ENCODE data around the gene CRLF1. TPM values are rescaled to one million over a fixed set of nuclear protein-coding genes. Genes with fewer than 3 reads are reported as not detected.

Gene CRLF1
- total and polyA plus RNA-seq, 2 experiments from 2014 or later, result 18.1 to 19.7 TPM

GRCh38 chr19:18636183-18636968, 29.8 kb upstream of the CRLF1 start:
- Mint-ChIP-seq H3K4me3 (peak overlapping the region; percentile 88), H3K9me3 (no peaks in the 10 kb centered on the region), H3K4me1 (peaks cover 11% of the 10 kb centered on the region), H3K27ac (peak overlapping the region; percentile 74), H3K36me3 (ENCODE audit: low read depth) (no peaks in the 10 kb centered on the region), H3K27me3 (ENCODE audit: insufficient read depth, low read depth, poor library complexity) (peaks cover 7% of the 10 kb centered on the region)
- peak; percentile 98 for DNase-seq (ENCODE audit: low spot score)
- H3K27ac ChIP-seq (ENCODE audit: low read depth), result peak overlapping the region; percentile 89
- H3K4me3 ChIP-seq, result peak overlapping the region; percentile 89
- peak; percentile 87 for ATAC-seq
- TF ChIP-seq EZH2phosphoT487 (IDR thresholded peaks at IDR 0.05; ENCODE audit: unreplicated experiment), result no peak
- TF ChIP-seq, protein P1, sequence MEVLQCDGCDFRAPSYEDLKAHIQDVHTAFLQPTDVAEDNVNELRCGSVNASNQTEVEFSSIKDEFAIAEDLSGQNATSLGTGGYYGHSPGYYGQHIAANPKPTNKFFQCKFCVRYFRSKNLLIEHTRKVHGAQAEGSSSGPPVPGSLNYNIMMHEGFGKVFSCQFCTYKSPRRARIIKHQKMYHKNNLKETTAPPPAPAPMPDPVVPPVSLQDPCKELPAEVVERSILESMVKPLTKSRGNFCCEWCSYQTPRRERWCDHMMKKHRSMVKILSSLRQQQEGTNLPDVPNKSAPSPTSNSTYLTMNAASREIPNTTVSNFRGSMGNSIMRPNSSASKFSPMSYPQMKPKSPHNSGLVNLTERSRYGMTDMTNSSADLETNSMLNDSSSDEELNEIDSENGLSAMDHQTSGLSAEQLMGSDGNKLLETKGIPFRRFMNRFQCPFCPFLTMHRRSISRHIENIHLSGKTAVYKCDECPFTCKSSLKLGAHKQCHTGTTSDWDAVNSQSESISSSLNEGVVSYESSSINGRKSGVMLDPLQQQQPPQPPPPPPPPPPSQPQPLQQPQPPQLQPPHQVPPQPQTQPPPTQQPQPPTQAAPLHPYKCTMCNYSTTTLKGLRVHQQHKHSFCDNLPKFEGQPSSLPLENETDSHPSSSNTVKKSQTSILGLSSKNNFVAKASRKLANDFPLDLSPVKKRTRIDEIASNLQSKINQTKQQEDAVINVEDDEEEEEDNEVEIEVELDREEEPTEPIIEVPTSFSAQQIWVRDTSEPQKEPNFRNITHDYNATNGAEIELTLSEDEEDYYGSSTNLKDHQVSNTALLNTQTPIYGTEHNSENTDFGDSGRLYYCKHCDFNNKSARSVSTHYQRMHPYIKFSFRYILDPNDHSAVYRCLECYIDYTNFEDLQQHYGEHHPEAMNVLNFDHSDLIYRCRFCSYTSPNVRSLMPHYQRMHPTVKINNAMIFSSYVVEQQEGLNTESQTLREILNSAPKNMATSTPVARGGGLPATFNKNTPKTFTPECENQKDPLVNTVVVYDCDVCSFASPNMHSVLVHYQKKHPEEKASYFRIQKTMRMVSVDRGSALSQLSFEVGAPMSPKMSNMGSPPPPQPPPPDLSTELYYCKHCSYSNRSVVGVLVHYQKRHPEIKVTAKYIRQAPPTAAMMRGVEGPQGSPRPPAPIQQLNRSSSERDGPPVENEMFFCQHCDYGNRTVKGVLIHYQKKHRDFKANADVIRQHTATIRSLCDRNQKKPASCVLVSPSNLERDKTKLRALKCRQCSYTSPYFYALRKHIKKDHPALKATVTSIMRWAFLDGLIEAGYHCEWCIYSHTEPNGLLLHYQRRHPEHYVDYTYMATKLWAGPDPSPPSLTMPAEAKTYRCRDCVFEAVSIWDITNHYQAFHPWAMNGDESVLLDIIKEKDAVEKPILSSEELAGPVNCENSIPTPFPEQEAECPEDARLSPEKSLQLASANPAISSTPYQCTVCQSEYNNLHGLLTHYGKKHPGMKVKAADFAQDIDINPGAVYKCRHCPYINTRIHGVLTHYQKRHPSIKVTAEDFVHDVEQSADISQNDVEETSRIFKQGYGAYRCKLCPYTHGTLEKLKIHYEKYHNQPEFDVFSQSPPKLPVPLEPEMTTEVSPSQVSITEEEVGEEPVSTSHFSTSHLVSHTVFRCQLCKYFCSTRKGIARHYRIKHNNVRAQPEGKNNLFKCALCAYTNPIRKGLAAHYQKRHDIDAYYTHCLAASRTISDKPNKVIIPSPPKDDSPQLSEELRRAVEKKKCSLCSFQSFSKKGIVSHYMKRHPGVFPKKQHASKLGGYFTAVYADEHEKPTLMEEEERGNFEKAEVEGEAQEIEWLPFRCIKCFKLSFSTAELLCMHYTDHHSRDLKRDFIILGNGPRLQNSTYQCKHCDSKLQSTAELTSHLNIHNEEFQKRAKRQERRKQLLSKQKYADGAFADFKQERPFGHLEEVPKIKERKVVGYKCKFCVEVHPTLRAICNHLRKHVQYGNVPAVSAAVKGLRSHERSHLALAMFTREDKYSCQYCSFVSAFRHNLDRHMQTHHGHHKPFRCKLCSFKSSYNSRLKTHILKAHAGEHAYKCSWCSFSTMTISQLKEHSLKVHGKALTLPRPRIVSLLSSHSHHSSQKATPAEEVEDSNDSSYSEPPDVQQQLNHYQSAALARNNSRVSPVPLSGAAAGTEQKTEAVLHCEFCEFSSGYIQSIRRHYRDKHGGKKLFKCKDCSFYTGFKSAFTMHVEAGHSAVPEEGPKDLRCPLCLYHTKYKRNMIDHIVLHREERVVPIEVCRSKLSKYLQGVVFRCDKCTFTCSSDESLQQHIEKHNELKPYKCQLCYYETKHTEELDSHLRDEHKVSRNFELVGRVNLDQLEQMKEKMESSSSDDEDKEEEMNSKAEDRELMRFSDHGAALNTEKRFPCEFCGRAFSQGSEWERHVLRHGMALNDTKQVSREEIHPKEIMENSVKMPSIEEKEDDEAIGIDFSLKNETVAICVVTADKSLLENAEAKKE (CRISPR knock-in tag; IDR thresholded peaks at IDR 0.05), result no peak
- no peak for TF ChIP-seq CREB1 (CRISPR knock-in tag; IDR thresholded peaks at IDR 0.05; ENCODE audit: low read depth)
- TF ChIP-seq ZNF331 (CRISPR knock-in tag; IDR thresholded peaks at IDR 0.05; ENCODE audit: low read depth), result no peak
- TF ChIP-seq, protein P2, sequence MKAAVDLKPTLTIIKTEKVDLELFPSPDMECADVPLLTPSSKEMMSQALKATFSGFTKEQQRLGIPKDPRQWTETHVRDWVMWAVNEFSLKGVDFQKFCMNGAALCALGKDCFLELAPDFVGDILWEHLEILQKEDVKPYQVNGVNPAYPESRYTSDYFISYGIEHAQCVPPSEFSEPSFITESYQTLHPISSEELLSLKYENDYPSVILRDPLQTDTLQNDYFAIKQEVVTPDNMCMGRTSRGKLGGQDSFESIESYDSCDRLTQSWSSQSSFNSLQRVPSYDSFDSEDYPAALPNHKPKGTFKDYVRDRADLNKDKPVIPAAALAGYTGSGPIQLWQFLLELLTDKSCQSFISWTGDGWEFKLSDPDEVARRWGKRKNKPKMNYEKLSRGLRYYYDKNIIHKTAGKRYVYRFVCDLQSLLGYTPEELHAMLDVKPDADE (IDR thresholded peaks at IDR 0.05), result no peak
- TF ChIP-seq POLR2AphosphoS5 (IDR thresholded peaks at IDR 0.05; ENCODE audit: low read depth), result no peak
- no peak for TF ChIP-seq ZNF114 (CRISPR knock-in tag; IDR thresholded peaks at IDR 0.05)
- no peak for TF ChIP-seq STAT1 (IDR thresholded peaks at IDR 0.05; ENCODE audit: unreplicated experiment)
- no peak for TF ChIP-seq CTCF (conservative IDR thresholded peaks at IDR 0.05; ENCODE audit: low read depth in 2 of 2)
- TF ChIP-seq JUNB (IDR thresholded peaks at IDR 0.05; ENCODE audit: unreplicated experiment), result no peak
- TF ChIP-seq EZH2 (IDR thresholded peaks at IDR 0.05; ENCODE audit: low read depth, unreplicated experiment), result no peak
- TF ChIP-seq, protein P3, sequence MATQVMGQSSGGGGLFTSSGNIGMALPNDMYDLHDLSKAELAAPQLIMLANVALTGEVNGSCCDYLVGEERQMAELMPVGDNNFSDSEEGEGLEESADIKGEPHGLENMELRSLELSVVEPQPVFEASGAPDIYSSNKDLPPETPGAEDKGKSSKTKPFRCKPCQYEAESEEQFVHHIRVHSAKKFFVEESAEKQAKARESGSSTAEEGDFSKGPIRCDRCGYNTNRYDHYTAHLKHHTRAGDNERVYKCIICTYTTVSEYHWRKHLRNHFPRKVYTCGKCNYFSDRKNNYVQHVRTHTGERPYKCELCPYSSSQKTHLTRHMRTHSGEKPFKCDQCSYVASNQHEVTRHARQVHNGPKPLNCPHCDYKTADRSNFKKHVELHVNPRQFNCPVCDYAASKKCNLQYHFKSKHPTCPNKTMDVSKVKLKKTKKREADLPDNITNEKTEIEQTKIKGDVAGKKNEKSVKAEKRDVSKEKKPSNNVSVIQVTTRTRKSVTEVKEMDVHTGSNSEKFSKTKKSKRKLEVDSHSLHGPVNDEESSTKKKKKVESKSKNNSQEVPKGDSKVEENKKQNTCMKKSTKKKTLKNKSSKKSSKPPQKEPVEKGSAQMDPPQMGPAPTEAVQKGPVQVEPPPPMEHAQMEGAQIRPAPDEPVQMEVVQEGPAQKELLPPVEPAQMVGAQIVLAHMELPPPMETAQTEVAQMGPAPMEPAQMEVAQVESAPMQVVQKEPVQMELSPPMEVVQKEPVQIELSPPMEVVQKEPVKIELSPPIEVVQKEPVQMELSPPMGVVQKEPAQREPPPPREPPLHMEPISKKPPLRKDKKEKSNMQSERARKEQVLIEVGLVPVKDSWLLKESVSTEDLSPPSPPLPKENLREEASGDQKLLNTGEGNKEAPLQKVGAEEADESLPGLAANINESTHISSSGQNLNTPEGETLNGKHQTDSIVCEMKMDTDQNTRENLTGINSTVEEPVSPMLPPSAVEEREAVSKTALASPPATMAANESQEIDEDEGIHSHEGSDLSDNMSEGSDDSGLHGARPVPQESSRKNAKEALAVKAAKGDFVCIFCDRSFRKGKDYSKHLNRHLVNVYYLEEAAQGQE (IDR thresholded peaks at IDR 0.05; ENCODE audit: unreplicated experiment), result no peak
- no peak for TF ChIP-seq NANOG (IDR thresholded peaks at IDR 0.05; ENCODE audit: borderline replicate concordance)
- peaks cover 17% of the 10 kb centered on the region for H3K4me1 ChIP-seq (ENCODE audit: insufficient read depth)
- H3K9me2 ChIP-seq (ENCODE audit: insufficient read depth), result no peaks in the 10 kb centered on the region
- H3K27me3 ChIP-seq (ENCODE audit: insufficient read depth), result peaks cover 14% of the 10 kb centered on the region
- H3K4me2 ChIP-seq, result peak overlapping the region; percentile 66
- peaks cover 17% of the 10 kb centered on the region for H3K79me2 ChIP-seq (replicated peaks; ENCODE audit: insufficient read depth)
- H3F3A ChIP-seq (replicated peaks; ENCODE audit: low read depth), result no peaks in the 10 kb centered on the region
- peaks cover 3% of the 10 kb centered on the region; the same call in 1 of the 2 replicates for H4K20me1 ChIP-seq (replicated peaks; ENCODE audit: insufficient read depth)
- H2AFZ ChIP-seq, result peak overlapping the region; percentile 96
- H3K36me3 ChIP-seq (ENCODE audit: insufficient read depth), result no peaks in the 10 kb centered on the region
